KOPT-K1 (cell line): ENCODE measurements around the gene RNF32.
"Not testable (repeated sequence)": the region's sequence is repeated elsewhere in the genome, so short reads cannot be mapped to it uniquely, and the experiment has no call there.

Experiments used
- H3K27ac ChIP-seq: fragments of 200-600 bp; sonication (generic); 2 replicates; pipeline ENCODE4 v1.5.1; 2016; ENCODE audit warnings: antibody characterized with exemption, mild to moderate bottlenecking, low read depth, low read length; ENCODE audit not compliant: poor library complexity, severe bottlenecking
- H3K36me3 ChIP-seq: fragments of 200-600 bp; sonication (generic); 2 replicates; pipeline ENCODE4 v1.5.1; 2017; ENCODE audit warnings: antibody characterized with exemption, mild to moderate bottlenecking, low read length, moderate library complexity; ENCODE audit not compliant: insufficient read depth
- H3K9me3 ChIP-seq: fragments of 200-600 bp; sonication (generic); 2 replicates; pipeline ENCODE4 v1.5.1; 2017; ENCODE audit warnings: antibody characterized with exemption, low read length, mild to moderate bottlenecking; ENCODE audit not compliant: insufficient read depth, poor library complexity, severe bottlenecking

The RNF32 gene

GRCh38 chr7:156701787-156702186, 61.2 kb downstream of the RNF32 start:
- H3K9me3 ChIP-seq: peaks cover 35% of the 10 kb centered on the region
- H3K27ac ChIP-seq, H3K36me3 ChIP-seq: not testable (repeated sequence)

- Histone ChIP-seq H3K36me3 (no peaks in the 10 kb centered on the region), H3K9me3 (peaks cover 28% of the 10 kb centered on the region), H3K27ac (no peak overlapping the region)
These were observed 61.8 kb downstream of the RNF32 start for GRCh38 chr7:156702399-156702798.

GRCh38 chr7:156703209-156703608, 62.6 kb downstream of the RNF32 start:
- Histone ChIP-seq H3K36me3 (no peaks in the 10 kb centered on the region), H3K27ac (no peak overlapping the region), H3K9me3 (peaks cover 20% of the 10 kb centered on the region)

- no peaks in the 10 kb centered on the region for H3K36me3 ChIP-seq
- H3K27ac ChIP-seq: no peak overlapping the region
- peaks cover 14% of the 10 kb centered on the region for H3K9me3 ChIP-seq
These were observed 63.4 kb downstream of the RNF32 start for GRCh38 chr7:156703773-156704482.

GRCh38 chr7:156722043-156722826, 81.7 kb downstream of the RNF32 start:
- Histone ChIP-seq H3K36me3 (peaks cover 3% of the 10 kb centered on the region; the same call in 1 of the 2 replicates), H3K9me3 (no peaks in the 10 kb centered on the region), H3K27ac (no peak overlapping the region)

GRCh38 chr7:156725073-156725472, 84.5 kb downstream of the RNF32 start:
- Histone ChIP-seq H3K27ac (no peak overlapping the region), H3K9me3 (no peaks in the 10 kb centered on the region), H3K36me3 (no peaks in the 10 kb centered on the region)

- no peak overlapping the region for H3K27ac ChIP-seq
These were observed 85.4 kb downstream of the RNF32 start for GRCh38 chr7:156725936-156726335.

More at GRCh38 chr7:156725936-156726335, 85.4 kb downstream of the RNF32 start:
- Histone ChIP-seq H3K36me3 (no peaks in the 10 kb centered on the region), H3K9me3 (no peaks in the 10 kb centered on the region)
